SH-SY5Y (cell line): ENCODE data around the gene DCUN1D2.

Source experiments
- GATA2 ChIP-seq: IDR thresholded peaks from 2 replicates; pipeline ENCODE4 v1.6.1; 2011; ENCODE audit warnings: mild to moderate bottlenecking, low read depth, low read length
- GATA3 ChIP-seq: IDR thresholded peaks from 2 replicates; pipeline ENCODE4 v1.6.1; 2011; ENCODE audit warnings: low read depth, mild to moderate bottlenecking, low read length, moderate library complexity

DNA sequence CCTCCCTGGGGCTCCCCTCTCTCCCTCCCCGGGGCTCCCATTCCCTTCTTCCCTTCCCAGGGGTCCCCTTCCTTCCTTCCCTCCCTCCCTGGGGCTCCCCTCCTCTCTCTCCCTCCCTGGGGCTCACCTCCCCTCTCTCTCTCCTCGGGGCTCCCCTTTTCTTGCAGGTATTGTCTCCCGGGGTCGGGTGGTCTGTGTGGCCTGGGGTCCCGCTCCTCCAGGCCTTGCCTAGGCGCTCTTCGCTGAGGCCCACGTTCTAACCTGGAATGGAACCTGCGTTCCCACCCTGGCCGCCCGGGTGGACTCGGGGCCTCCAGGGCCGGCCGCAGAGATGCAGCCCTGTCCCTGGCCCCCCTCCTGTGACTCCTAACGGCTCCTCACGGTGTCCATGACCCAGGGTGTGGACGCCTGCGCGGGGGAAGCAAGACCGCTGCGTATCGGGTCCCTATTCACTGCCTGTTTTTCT is 940 bp upstream of the DCUN1D2 start:
- no peak for TF ChIP-seq GATA2
- no peak for TF ChIP-seq GATA3
